GM12878 (cell line): Measurements from ENCODE around the gene MARCHF4. TPM values are rescaled to one million over a fixed set of nuclear protein-coding genes. Genes with fewer than 3 reads are reported as not detected.

Experiments
- ATF2 ChIP-seq: IDR thresholded peaks from 2 replicates; pipeline ENCODE4 v1.6.1; 2012; ENCODE audit warnings: low read length, inconsistent platforms
- E4F1 ChIP-seq: fragments of 450-650 bp; IDR thresholded peaks from 2 replicates; pipeline ENCODE4 v1.6.1; 2018; ENCODE audit warnings: borderline replicate concordance, mild to moderate bottlenecking; ENCODE audit not compliant: partially characterized antibody
- EP300 ChIP-seq, 2 experiments: fragments of 150-350 bp in 1 of 2; IDR thresholded peaks; 2 replicates each; pipeline ENCODE4 v1.6.1; 2011 to 2012; ENCODE audit warnings: low read depth in 2 of 2, low read length in 2 of 2, borderline replicate concordance in 1 of 2, improper control_type of control experiment in 1 of 2, inconsistent platforms in 1 of 2; ENCODE audit not compliant: control insufficient read depth in 1 of 2
- ETV6 ChIP-seq, 2 experiments: fragments of 450-650 bp in 1 of 2; IDR thresholded peaks in 1 of 2; conservative IDR thresholded peaks in 1 of 2; 2 replicates each; pipeline ENCODE4 v1.6.1; 2014; ENCODE audit warnings: antibody characterized with exemption in 1 of 2, borderline replicate concordance in 1 of 2, low read depth in 1 of 2, mild to moderate bottlenecking in 1 of 2, moderate library complexity in 1 of 2
- IRF4 ChIP-seq: IDR thresholded peaks from 2 replicates; pipeline ENCODE4 v1.6.1; 2011; ENCODE audit warnings: low read depth, low read length
- MAX ChIP-seq: IDR thresholded peaks from 2 replicates; pipeline ENCODE4 v1.6.1; 2012; ENCODE audit warnings: low read depth, low read length, improper control_type of control experiment
- POLR2AphosphoS2 ChIP-seq: IDR thresholded peaks from 2 replicates; pipeline ENCODE4 v1.6.1; 2011; ENCODE audit warnings: low read depth, mild to moderate bottlenecking, low read length, improper control_type of control experiment, moderate library complexity
- STAT1 ChIP-seq: fragments of 450-650 bp; conservative IDR thresholded peaks from 2 replicates; pipeline ENCODE4 v1.6.1; 2014; ENCODE audit warnings: antibody characterized with exemption, mild to moderate bottlenecking
- polyA plus RNA-seq, 11 experiments: library from polyadenylated mRNA; depleted of rRNA in 4 of 11; unstranded in 6 of 11; stranded (reverse) in 5 of 11; fragments of >200 nt; fragmentation: Nextera tagmentation in 4 of 11; fragmentation: Illumina TruSeq in 1 of 11; extraction: Ambion mirVana in 4 of 11; extraction: Trizol in 1 of 11; gene quantifications; 1 replicate in 1 of 11; 2 replicates in 10 of 11; pipeline versions ENCODE4 v1.2.1 to v1.2.3, GENCODE V29; 2011 to 2016; ENCODE audit warnings: inconsistent platforms in 2 of 11, missing spikeins in 2 of 11, low read depth in 1 of 11
- total RNA-seq, 4 experiments: library from RNA; depleted of rRNA in 3 of 4; stranded (reverse); fragments of >200 nt in 3 of 4; fragmentation: Illumina TruSeq in 1 of 4; extraction: Trizol in 1 of 4; gene quantifications; 2 replicates each; pipeline versions ENCODE4 v1.2.1 to v1.2.3, GENCODE V29; 2013 to 2021

Gene MARCHF4
- total and polyA plus RNA-seq, 10 of the 15 experiments (the other 5 are each of a cell fraction or from before 2014, with no cell fraction given), result not detected

- TF ChIP-seq ATF2 (no peak), ETV6 (conservative IDR thresholded peaks at IDR 0.05 in 1 of 2, IDR thresholded peaks at IDR 0.05 in 1 of 2; ENCODE audit: borderline replicate concordance in 1 of 2, low read depth in 1 of 2) (no peak), E4F1 (no peak), EP300 (IDR thresholded peaks at IDR 0.05; ENCODE audit: borderline replicate concordance in 1 of 2, control insufficient read depth in 1 of 2, low read depth in 2 of 2, low read length in 2 of 2) (no peak), MAX (no peak), STAT1 (no peak), IRF4 (no peak), POLR2AphosphoS2 (no peak)
- TF ChIP-seq, all 136 proteins: peak for 0
These were observed 22.0 kb downstream of the MARCHF4 start (continued) for GRCh38 chr2:216350214-216350791.
